Right ventricle myocardium inferior (tissue), 1 donor: ENCODE data around the gene MAP3K3. TPM values are rescaled to one million over a fixed set of nuclear protein-coding genes. Genes with fewer than 3 reads are reported as not detected.

ENCODE experiments used
- ATAC-seq: fragments of 200-7000 bp; cut with Tn5 transposase; one replicate; pipeline ENCODE4 v1.9.1; 2020; ENCODE audit warnings: mild to moderate bottlenecking, moderate library complexity
- DNase-seq: peaks from one replicate; pipeline ENCODE4 v3.0.0; 2021; ENCODE audit errors: missing footprints
- intact Hi-C: fragments of 100-400 bp; cut with DNase I; formaldehyde crosslinking; loops from one replicate; pipeline ENCODE4 v1.11.0; 2022
- total RNA-seq: library from RNA; stranded (reverse); fragmentation: NEBNext Ultra II Directional; extraction: Animal tissue kit (Norgen Biotek cat#: 25700); gene quantifications from one replicate; pipeline ENCODE4 v1.2.1, GENCODE V29; 2021
- donor health status: DM: no; HTN: yes; CAD: no; lungs with severe emphysema.

MAP3K3 gene
- total RNA-seq, 1 donor from 2014 or later: 38.4 TPM

DNA sequence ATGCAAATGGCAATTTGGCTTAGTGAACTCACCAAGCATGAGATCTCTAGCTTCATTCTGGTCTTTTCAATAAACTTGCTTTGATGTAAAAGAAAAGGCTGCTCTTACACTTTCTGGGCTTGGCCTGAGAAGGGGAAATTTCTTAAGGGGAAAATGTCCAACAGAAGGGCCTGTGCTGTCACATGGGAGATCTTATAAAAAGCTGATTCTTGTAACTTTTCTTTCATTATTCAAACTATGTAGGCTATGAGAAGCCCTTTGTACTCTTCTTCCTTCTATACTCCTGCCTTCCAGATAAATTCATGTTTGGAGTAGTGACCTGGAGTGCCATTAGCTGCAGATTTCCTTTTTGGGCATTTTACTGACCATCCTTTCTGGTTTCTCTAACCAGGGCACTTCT lies 60.8 kb downstream of the MAP3K3 start:
- ATAC-seq (no peak), DNase-seq (no peak)
- intact Hi-C loops: no loop called here

DNA sequence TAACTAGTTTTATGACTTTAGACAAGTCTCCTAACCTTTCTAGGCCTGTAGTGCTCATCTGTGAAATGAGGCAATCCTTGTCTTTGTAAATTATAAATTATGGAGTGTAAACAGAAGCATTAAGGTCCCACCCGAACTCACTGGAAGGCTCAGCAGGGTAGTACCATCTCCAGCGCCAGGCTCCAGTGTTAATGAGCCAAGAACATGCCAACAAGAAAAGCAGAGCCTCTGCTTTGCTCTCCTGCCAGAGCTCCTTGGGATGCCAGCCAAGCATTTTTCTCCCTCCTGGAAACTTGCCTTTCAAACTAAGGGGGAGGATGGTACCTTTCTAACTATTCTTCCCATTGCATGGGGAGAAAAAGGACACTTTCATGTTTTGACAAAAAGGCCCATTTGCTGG lies 62.8 kb downstream of the MAP3K3 start:
- intact Hi-C loops: no loop called here
- DNase-seq (no peak), ATAC-seq (no peak)

- intact Hi-C loops: no loop called here
- ATAC-seq: no peak
These were observed 63.4 kb downstream of the MAP3K3 start for GRCh38 chr17:63685578-63685977.

GRCh38 chr17:63686138-63686685 lies 64.0 kb downstream of the MAP3K3 start:
- ATAC-seq (no peak), DNase-seq (no peak)
- intact Hi-C loops: no loop called here

More at GRCh38 chr17:63685578-63685977, 63.4 kb downstream of the MAP3K3 start:
- no peak for DNase-seq

DNA sequence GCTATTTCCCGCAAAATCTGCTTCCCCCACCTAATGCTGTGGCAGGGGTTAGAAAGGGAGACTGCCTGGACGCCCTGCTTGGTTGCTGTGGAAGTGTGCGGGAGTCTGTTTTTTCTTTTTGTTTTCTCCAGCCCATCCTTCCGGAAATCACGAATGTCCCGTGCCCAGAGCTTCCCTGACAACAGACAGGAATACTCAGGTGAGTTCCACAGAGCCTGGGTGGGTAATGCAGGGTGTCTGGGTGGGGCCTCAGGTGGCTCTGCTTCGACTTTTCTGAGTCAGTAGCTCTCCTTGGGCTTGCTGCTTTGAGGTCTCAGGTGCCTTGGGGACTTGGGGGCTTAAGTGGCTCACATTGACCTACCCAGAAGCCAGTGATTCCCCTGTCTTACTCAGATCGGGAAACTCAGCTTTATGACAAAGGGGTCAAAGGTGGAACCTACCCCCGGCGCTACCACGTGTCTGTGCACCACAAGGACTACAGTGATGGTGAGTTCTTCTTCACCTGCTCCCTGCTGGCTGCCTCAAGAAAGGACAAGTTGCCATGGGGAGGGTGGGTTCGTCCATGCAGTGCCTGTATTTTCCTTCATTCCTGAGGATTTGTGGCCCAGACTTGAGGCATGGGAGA lies 66.3 kb downstream of the MAP3K3 start:
- intact Hi-C loops: no loop called here

DNA sequence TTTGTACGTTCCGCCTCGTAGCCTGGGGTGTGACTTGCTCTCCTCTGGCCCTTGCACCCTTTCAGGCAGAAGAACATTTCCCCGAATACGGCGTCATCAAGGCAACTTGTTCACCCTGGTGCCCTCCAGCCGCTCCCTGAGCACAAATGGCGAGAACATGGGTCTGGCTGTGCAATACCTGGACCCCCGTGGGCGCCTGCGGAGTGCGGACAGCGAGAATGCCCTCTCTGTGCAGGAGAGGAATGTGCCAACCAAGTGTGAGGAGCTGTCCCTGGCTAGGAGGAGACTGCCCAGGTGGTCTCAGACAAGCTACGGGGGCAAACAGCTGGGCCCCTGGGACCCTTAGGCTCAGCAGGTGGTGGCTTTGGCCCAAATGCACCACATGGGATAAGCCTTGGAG lies 67.3 kb downstream of the MAP3K3 start:
- no peak for ATAC-seq
- intact Hi-C loops: no loop called here
- DNase-seq: no peak

More for the DNA sequence above, 66.3 kb downstream of the MAP3K3 start:
- DNase-seq (no peak), ATAC-seq (no peak)

GRCh38 chr17:63692195-63692816 lies 70.1 kb downstream of the MAP3K3 start:
- no peak for ATAC-seq
- no peak for DNase-seq
- intact Hi-C loops: no loop called here

DNA sequence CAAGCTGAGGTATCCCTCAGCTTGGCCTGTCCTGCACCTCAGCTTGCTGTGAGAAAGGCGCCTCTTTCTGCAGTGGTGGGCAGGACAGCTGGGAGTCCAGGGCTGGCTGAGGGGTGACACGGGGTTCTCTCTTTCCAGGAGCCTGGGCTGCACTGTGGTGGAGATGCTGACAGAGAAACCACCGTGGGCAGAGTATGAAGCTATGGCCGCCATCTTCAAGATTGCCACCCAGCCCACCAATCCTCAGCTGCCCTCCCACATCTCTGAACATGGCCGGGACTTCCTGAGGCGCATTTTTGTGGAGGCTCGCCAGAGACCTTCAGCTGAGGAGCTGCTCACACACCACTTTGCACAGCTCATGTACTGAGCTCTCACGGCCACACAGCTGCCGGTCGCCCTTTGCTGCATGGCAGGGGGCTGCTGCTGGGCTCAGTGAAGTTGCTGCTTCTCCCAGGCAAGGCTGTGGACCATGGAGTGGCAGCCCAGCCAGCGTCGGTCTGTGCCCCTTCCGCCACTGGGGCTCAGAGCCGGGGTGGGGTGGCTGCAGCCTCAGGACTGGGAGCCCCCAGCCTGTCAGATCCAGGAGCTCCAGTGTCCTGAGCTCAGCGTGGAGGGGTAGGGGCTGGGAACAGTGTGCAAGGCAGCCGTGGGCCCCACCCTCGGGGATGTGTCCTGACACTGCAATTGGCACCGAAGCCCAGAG lies 71.3 kb downstream of the MAP3K3 start:
- DNase-seq: no peak
- no peak for ATAC-seq
- intact Hi-C loops: no loop called here

GRCh38 chr17:63694229-63694949 lies 72.2 kb downstream of the MAP3K3 start:
- ATAC-seq (no peak), DNase-seq (no peak)
- intact Hi-C loops: no loop called here

DNA sequence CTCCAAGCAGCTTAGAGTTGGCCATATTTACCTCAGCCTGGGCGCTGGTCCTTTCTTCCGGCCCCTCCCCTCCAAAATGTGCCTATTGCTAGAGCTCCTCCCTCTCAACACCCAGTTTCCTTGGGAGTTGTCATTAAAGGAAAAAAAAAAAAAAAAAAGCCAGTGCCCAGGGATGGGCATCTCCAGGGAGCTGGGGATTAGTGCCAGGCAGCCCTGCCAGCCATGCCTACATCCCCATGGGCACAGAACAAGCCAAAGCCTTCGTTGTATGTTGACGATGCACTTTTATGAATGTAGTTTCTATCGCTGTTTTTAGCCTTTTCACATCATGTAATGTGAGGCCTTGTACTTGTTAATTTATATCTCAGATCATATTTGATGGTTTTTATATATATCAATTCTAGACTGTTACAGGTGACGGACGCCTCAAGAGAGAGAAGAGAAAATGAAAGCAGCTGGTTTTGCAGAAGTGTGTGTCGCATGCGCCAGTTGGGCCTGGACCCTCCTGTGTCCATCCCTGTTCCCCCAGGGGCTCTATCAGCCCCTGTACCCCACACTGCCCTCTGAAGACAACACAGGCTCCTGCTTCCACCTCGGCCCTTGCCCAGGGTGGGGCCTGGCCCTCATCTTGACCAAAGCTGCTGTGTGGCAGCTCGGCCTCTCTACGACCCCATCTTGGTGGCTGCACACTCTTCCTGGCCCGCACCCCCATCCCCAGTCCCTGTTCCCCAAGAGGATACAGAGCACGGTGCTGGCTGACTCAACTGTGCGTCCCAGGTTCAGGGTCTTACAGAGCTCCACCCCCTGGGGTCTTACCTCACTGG lies 72.9 kb downstream of the MAP3K3 start:
- ATAC-seq (no peak), DNase-seq (no peak)
- intact Hi-C loops: loop anchor here (5.0 kb wide), 1 partner anchor 73 kb away; the partner anchor contains the start of gene MAP3K3

DNA sequence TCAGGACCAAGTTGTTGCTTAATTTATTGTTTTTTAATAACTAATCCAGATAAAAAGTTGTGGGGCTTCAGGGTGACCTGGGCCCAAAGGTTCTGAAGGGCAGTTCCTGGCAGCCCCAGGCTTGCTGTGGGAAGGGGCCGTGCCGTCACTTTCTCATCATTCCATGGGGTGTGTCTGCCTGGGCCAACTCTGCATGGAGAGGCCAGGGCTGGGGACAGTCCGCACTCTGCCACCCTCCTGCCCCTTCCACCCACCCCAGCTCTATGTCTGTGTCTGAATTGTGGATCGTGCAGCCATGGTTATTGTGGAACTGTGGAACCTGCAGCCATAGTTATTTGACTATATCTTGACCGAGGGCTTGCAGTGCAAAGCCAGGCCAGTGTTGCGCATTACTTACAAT lies 73.7 kb downstream of the MAP3K3 start:
- no peak for ATAC-seq
- no peak for DNase-seq
- intact Hi-C loops: loop anchor here (5.0 kb wide), 1 partner anchor 74 kb away; the partner anchor contains the start of gene MAP3K3

DNA sequence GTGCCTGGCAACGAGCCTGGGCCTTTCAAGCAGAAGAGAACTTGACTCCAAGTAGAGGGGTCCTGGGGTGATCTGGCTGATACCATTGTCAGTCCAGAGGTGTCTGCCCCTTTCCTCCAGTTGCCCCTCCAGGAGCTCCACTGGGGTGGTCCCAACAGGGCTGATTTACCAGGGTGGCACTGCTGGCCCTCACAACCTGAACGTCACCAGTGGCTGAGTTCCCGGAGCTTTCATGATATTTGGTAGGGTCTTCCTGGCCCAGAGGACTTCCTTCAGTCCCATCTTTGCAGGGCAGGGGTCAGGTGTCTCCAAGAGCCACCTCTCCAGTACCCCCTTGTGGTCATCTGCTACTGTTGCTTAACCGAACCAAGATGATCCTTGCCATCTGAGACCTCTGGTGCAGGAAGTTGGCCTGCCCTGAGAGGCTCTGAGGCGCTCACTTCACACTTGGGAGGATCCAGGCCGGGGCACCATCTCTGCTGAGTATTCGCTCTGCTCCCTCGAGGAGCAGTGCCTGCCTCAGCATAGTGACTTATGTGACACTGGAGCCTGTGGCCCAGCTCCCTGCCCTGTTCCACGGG lies 74.3 kb downstream of the MAP3K3 start:
- no peak for ATAC-seq
- intact Hi-C loops: loop anchor here (5.0 kb wide), 1 partner anchor 74 kb away; the partner anchor contains the start of gene MAP3K3
- DNase-seq: no peak

GRCh38 chr17:63697341-63698286 lies 75.4 kb downstream of the MAP3K3 start:
- intact Hi-C loops: loop anchor here (5.0 kb wide), 1 partner anchor 75 kb away; the partner anchor contains the start of gene MAP3K3
- no peak for ATAC-seq

DNA sequence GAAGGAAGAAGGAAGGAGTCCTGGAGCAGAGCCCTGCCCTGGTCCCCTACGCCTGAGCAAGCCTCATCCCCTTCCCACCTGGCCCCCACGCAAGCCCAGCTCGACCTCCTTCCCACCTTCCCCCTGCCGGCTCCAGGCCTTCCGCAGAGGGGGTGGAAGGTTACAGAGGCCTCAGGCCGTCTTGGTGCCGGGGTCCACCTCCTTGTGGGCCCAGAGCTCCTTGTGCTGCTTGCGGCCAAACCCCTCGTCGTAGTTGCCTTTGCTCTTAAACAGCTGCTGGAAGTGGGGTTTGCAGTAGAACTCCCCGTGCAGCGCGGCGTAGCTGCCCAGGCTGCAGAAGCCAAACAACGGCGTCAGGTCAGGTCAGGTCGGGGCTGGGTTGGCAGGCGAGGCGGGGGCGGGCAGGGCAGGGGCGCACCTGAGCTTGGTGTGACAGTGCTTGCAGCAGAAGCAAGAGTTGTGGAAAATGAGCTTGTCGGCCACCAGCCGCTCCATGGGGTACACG lies 76.2 kb downstream of the MAP3K3 start:
- intact Hi-C loops: loop anchor here (5.0 kb wide), 1 partner anchor 76 kb away; the partner anchor contains the start of gene MAP3K3
- ATAC-seq: no peak
- DNase-seq: no peak

More at GRCh38 chr17:63697341-63698286, 75.4 kb downstream of the MAP3K3 start:
- peak; percentile 90 for DNase-seq

DNA sequence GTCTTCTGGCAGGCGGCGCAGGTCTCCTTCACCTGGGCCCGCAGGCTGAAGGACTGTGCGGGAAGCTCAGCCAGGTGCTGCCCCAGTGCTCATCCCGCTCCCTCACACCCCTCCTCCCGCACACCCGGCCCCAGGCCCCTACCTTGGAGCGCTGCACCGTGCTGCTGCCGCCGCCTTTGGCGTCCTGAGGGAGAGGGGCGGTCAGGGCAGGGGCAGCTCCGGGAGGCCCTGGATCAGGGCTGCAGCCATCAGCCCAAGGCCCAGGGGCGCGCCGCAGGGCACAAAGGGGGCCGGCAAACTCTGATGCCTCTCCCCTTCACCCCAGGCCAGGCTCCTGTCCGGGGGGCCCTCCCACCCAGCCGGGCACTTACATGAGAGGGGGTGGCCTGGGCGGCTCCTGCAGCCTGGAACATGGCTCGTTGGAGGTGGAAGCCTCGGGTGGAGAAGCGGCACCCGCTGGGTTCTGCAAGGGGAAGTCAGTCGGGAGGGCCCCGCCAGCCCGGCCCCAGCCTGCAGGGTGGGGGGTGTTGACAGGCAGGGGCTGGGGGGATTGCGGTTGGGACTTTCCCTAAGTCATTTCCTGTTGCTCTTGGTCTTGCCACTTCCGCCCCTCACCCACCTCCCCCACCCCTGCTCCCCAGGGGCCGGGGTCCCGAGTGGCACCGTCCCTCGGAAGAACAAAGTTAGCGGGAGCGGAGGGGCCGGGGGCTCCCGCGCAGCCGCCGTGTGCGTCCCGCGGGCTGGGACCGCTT lies 76.8 kb downstream of the MAP3K3 start:
- DNase-seq: peak; percentile 90
- intact Hi-C loops: loop anchor here (5.0 kb wide), 1 partner anchor 77 kb away; the partner anchor contains the start of gene MAP3K3
- ATAC-seq: peak; percentile 23
